ENCODE data around the gene GSTM3.
"Not testable (repeated sequence)": the region's sequence is repeated elsewhere in the genome, so short reads cannot be mapped to it uniquely, and the experiment has no call there.

The GSTM3 gene

DNA sequence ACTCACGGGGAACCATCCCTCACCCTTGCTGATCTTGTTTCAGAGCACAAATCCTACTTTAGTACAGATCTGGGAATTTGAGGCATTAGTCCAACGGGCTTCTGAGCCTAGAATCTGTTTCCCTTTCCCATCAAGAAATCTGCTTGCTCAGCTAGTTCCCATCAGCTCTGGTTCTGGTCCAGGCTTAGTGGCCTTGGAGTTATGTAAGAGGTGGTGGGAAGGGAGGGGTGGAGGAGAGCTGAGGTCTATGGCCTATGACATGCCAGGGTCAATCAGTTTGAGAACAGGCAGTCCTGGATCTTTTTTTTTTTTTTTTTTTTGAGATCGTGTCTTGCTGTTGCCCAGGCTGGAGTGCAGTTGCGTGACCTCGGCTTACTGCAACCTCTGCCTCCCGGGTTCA, 49.1 kb downstream of the GSTM3 start:
- DNase-seq: no peak

DNA sequence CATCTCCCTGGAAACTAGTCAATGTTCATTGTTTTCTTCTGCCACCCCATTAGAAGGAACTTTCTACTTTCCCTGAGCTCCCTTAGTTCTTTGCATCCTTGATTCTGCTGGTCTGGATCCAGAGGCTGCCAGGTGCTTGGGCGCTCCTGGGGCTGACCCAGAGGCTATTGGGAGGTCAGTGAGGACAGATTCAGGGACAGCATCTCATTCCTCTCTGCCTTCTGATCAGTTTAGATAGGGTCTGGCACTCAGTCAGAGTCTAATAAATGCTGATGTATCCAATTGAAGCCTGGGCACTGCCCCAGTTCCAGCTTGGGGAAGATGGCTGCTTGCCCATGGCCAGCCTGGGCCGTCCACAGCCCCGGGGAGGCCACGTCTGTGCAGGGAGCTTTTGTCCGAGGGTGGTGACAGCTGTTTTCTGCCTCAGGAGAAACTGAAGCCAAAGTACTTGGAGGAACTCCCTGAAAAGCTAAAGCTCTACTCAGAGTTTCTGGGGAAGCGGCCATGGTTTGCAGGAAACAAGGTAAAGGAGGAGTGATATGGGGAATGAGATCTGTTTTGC, 50.9 kb downstream of the GSTM3 start:
- DNase-seq: no peak

DNA sequence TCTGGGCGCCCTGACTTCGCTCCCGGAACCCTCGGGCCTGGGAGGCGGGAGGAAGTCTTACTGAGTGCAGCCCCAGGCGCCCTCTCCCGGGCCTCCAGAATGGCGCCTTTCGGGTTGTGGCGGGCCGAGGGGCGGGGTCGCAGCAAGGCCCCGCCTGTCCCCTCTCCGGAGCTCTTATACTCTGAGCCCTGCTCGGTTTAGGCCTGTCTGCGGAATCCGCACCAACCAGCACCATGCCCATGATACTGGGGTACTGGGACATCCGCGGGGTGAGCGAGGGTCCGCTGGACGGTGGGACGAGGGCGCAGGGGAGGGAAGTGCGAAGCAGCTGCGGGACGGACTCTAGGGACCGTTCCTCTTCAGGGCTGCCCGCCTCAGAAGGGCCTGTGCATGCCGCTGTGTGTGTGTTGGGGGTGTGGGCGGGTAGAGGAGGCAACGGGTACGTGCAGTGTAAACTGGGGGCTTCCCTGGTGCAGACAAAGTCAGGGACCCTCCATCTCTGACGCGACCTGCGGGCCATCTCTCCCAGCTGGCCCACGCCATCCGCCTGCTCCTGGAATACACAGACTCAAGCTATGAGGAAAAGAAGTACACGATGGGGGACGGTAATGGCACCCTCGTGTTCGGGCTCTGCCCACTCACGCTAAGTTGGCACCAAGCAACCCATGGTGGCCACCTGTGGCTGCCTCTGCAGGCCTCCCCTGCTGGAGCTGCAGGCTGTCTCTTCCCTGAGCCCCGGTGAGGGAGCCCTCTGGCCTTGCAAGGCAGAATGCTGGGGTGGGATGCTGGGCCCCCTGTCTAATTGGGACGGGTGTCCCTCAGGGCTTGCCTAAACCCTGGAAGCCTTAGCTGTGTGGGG, 53.0 kb downstream of the GSTM3 start, which contains the start of gene GSTM1:
Gene GSTM1 (plus strand): TSS at position 177 of the 859 bp plus-strand sequence. CDS start 57 bp downstream, at position 234.
- DNase-seq: no peak

DNA sequence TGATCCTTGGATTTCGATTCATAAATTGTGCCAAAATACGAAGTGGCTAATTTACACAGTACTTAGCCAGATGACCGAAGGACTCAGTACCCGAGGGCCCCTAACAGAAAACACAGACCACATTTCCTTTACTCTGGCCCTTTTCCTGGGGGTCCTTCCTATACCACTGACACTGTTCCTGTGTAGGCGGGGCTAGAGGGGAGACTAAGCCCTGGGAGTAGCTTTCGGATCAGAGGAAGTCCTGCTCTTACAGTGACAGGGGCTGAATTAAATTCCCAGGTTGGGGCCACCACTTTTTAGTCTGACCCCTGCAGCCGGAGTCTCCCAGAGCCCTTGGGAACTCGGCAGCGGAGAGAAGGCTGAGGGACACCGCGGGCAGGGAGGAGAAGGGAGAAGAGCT, 53.7 kb downstream of the GSTM3 start:
- not testable (repeated sequence) for DNase-seq

DNA sequence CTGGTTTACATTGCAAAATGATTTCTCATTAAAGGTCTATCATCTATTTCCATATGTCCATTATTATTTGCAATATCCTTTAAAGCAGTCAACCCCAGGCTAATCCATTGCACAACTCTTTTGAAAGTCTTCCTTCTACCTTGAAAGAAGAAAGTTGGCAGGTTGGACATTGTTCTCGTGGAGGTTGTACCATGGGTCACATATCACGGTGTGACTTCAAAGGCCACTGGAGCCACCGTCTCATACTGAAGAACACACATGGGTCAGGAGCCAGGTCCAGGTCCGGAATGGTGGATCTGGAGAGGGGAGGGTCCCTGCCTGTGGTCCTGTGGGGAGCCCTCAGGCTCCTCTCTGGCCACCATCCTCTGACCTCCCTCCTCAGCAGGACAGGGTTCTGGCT, 54.9 kb downstream of the GSTM3 start:
- DNase-seq: not testable (repeated sequence)

DNA sequence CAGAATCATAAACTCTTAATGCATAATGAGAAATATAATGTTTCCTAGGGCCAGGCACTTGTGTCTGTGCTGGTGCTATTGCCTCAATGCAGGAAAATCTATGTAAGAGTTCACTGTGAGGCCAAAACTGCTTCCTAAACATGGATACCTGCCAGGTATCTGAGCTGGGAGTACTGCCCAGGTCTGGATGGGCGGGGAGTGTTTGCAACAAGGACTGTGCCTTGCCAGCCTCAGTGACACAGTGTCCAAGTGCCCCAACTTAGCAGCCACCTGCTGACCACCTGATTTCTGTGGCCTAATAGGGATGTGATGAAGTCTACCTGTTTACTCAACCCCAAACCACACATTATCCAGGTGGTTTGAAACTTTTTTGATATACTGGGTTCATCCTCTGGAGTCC, 55.4 kb downstream of the GSTM3 start:
- DNase-seq: not testable (repeated sequence)

DNA sequence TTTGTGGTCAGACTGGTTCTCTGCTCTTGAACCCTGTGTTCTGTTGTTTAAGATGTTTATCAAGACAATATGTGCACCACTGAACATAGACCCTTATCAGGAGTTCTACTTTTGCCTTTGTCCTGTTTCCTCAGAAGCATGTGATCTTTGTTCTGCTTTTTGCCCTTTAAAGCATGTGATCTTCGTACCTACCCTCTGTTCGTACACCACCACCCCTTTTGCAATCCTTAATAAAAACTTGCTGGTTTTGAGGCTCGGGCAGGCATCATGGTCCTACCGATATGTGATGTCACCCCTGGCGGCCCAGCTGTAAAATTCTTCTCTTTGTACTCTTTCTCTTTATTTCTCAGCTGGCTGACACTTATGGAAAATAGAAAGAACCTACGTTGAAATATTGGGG, 56.1 kb downstream of the GSTM3 start:
- DNase-seq: not testable (repeated sequence)

Data from activated CD4-positive, alpha-beta T cell treated with anti-CD3 and anti-CD28 coated beads for 48 hours (primary cell).